Measurements from ENCODE around the gene CAMK2G.

The CAMK2G gene

DNA sequence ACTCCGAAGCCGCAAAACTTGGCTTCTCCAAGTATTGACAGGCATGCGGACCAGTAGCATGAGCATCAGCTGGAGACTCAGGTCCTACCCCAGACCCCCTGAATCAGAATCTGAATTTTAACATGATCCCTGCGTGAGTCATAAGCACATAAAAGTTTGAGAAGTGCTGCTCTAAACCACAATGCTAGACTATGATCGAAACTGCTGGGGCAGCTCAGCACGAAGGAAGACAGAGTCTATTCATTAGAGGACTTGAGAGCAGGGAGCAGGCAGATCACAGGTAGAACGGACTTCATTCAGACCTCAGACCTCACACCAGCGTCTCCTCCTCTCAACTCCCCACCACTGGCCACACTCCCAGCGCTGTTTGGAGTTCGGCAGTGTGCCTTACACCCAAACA, 16.9 kb downstream of the CAMK2G start:
- TF ChIP-seq ESRRG (CRISPR knock-in tag; IDR thresholded peaks at IDR 0.05) (no peak), TCF4 (CRISPR knock-in tag; IDR thresholded peaks at IDR 0.05; ENCODE audit: borderline replicate concordance) (no peak), RARB (CRISPR knock-in tag; IDR thresholded peaks at IDR 0.05) (no peak), ZC3H10 (CRISPR knock-in tag; IDR thresholded peaks at IDR 0.05) (no peak), ARNTL (CRISPR knock-in tag; IDR thresholded peaks at IDR 0.05; ENCODE audit: borderline replicate concordance, low read depth) (no peak), ZNF565 (CRISPR knock-in tag; conservative IDR thresholded peaks at IDR 0.05; ENCODE audit: low read depth) (no peak), CSDC2 (CRISPR knock-in tag; IDR thresholded peaks at IDR 0.05) (no peak), PPARA (CRISPR knock-in tag; IDR thresholded peaks at IDR 0.05; ENCODE audit: borderline replicate concordance) (no peak), ZNF8 (CRISPR knock-in tag; IDR thresholded peaks at IDR 0.05) (no peak), TOX (CRISPR knock-in tag; IDR thresholded peaks at IDR 0.05; ENCODE audit: borderline replicate concordance) (no peak), ISL1 (CRISPR knock-in tag; IDR thresholded peaks at IDR 0.05) (no peak), BACH2 (CRISPR knock-in tag; IDR thresholded peaks at IDR 0.05; ENCODE audit: borderline replicate concordance) (no peak)
- TF ChIP-seq, protein P1, sequence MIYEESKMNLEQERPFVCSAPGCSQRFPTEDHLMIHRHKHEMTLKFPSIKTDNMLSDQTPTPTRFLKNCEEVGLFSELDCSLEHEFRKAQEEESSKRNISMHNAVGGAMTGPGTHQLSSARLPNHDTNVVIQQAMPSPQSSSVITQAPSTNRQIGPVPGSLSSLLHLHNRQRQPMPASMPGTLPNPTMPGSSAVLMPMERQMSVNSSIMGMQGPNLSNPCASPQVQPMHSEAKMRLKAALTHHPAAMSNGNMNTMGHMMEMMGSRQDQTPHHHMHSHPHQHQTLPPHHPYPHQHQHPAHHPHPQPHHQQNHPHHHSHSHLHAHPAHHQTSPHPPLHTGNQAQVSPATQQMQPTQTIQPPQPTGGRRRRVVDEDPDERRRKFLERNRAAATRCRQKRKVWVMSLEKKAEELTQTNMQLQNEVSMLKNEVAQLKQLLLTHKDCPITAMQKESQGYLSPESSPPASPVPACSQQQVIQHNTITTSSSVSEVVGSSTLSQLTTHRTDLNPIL (CRISPR knock-in tag; IDR thresholded peaks at IDR 0.05; ENCODE audit: low read depth): no peak
- TF ChIP-seq, protein P2, sequence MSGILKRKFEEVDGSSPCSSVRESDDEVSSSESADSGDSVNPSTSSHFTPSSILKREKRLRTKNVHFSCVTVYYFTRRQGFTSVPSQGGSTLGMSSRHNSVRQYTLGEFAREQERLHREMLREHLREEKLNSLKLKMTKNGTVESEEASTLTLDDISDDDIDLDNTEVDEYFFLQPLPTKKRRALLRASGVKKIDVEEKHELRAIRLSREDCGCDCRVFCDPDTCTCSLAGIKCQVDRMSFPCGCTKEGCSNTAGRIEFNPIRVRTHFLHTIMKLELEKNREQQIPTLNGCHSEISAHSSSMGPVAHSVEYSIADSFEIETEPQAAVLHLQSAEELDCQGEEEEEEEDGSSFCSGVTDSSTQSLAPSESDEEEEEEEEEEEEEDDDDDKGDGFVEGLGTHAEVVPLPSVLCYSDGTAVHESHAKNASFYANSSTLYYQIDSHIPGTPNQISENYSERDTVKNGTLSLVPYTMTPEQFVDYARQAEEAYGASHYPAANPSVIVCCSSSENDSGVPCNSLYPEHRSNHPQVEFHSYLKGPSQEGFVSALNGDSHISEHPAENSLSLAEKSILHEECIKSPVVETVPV (CRISPR knock-in tag; IDR thresholded peaks at IDR 0.05): no peak
- ATAC-seq: peak; percentile 62

DNA sequence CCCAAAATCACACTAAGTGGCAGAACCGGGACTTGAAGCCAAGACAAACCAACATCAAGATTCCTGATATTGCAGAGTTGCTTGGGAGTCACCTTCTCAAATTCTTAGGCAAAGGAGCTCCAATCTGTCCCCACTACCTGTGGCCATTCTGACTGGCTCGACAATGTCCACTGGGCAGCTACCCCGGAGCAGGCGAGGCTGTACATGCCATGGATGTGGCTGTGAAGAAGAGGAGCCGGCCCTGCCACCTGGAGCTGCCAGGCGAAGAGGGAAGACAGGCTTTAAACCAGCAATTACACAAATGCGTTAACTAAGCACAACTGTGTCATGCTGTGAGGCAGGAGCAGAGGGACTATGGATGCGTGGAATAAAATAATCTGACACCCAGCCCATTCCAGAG, 18.1 kb downstream of the CAMK2G start:
- TF ChIP-seq ZNF565 (CRISPR knock-in tag; conservative IDR thresholded peaks at IDR 0.05; ENCODE audit: low read depth) (no peak), CSDC2 (CRISPR knock-in tag; IDR thresholded peaks at IDR 0.05) (no peak), GLIS3 (CRISPR knock-in tag; IDR thresholded peaks at IDR 0.05) (no peak), OSR1 (CRISPR knock-in tag; IDR thresholded peaks at IDR 0.05) (no peak), ZNF8 (CRISPR knock-in tag; IDR thresholded peaks at IDR 0.05) (no peak), TOX (CRISPR knock-in tag; IDR thresholded peaks at IDR 0.05; ENCODE audit: borderline replicate concordance) (no peak), ZFP30 (CRISPR knock-in tag; IDR thresholded peaks at IDR 0.05) (no peak), ISL1 (CRISPR knock-in tag; IDR thresholded peaks at IDR 0.05) (no peak), ZNF70 (CRISPR knock-in tag; IDR thresholded peaks at IDR 0.05) (no peak), BACH2 (CRISPR knock-in tag; IDR thresholded peaks at IDR 0.05; ENCODE audit: borderline replicate concordance) (no peak), ZFP3 (CRISPR knock-in tag; IDR thresholded peaks at IDR 0.05) (no peak), ARNTL (CRISPR knock-in tag; IDR thresholded peaks at IDR 0.05; ENCODE audit: borderline replicate concordance, low read depth) (no peak), ESRRG (CRISPR knock-in tag; IDR thresholded peaks at IDR 0.05) (no peak), TCF4 (CRISPR knock-in tag; IDR thresholded peaks at IDR 0.05; ENCODE audit: borderline replicate concordance) (no peak)
- TF ChIP-seq, protein P1 (CRISPR knock-in tag; IDR thresholded peaks at IDR 0.05; ENCODE audit: low read depth): no peak
- TF ChIP-seq, protein P3, sequence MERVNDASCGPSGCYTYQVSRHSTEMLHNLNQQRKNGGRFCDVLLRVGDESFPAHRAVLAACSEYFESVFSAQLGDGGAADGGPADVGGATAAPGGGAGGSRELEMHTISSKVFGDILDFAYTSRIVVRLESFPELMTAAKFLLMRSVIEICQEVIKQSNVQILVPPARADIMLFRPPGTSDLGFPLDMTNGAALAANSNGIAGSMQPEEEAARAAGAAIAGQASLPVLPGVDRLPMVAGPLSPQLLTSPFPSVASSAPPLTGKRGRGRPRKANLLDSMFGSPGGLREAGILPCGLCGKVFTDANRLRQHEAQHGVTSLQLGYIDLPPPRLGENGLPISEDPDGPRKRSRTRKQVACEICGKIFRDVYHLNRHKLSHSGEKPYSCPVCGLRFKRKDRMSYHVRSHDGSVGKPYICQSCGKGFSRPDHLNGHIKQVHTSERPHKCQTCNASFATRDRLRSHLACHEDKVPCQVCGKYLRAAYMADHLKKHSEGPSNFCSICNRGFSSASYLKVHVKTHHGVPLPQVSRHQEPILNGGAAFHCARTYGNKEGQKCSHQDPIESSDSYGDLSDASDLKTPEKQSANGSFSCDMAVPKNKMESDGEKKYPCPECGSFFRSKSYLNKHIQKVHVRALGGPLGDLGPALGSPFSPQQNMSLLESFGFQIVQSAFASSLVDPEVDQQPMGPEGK (CRISPR knock-in tag; IDR thresholded peaks at IDR 0.05; ENCODE audit: borderline replicate concordance): no peak
- TF ChIP-seq, protein P4, sequence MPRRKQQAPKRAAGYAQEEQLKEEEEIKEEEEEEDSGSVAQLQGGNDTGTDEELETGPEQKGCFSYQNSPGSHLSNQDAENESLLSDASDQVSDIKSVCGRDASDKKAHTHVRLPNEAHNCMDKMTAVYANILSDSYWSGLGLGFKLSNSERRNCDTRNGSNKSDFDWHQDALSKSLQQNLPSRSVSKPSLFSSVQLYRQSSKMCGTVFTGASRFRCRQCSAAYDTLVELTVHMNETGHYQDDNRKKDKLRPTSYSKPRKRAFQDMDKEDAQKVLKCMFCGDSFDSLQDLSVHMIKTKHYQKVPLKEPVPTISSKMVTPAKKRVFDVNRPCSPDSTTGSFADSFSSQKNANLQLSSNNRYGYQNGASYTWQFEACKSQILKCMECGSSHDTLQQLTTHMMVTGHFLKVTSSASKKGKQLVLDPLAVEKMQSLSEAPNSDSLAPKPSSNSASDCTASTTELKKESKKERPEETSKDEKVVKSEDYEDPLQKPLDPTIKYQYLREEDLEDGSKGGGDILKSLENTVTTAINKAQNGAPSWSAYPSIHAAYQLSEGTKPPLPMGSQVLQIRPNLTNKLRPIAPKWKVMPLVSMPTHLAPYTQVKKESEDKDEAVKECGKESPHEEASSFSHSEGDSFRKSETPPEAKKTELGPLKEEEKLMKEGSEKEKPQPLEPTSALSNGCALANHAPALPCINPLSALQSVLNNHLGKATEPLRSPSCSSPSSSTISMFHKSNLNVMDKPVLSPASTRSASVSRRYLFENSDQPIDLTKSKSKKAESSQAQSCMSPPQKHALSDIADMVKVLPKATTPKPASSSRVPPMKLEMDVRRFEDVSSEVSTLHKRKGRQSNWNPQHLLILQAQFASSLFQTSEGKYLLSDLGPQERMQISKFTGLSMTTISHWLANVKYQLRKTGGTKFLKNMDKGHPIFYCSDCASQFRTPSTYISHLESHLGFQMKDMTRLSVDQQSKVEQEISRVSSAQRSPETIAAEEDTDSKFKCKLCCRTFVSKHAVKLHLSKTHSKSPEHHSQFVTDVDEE (CRISPR knock-in tag; IDR thresholded peaks at IDR 0.05): no peak
- ATAC-seq: no peak

DNA sequence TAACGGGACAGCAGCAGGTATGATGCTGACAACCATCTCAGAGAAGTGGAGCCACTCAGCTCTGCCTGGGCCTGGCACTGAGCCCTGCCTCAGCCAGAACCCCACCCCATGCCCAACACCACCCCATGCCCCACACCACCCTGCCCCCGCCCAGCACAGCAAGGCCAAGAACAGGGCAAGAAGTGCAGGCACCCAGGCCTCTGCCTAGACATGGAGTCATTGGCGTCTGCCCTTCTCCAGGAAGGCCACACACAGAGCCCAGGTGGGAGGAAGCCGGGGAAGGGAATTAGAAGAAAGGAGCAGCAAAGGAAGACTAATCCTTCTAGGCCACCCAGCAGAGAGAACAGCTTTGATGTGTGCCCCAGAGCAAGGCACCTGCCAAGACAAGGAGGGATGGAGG, 18.9 kb downstream of the CAMK2G start:
- ATAC-seq: no peak
- TF ChIP-seq CSDC2 (CRISPR knock-in tag; IDR thresholded peaks at IDR 0.05) (no peak), PPARA (CRISPR knock-in tag; IDR thresholded peaks at IDR 0.05; ENCODE audit: borderline replicate concordance) (no peak), ZFP3 (CRISPR knock-in tag; IDR thresholded peaks at IDR 0.05) (no peak), ZNF565 (CRISPR knock-in tag; conservative IDR thresholded peaks at IDR 0.05; ENCODE audit: low read depth) (no peak), TCF4 (CRISPR knock-in tag; IDR thresholded peaks at IDR 0.05; ENCODE audit: borderline replicate concordance) (no peak), TOX (CRISPR knock-in tag; IDR thresholded peaks at IDR 0.05; ENCODE audit: borderline replicate concordance) (no peak), ISL1 (CRISPR knock-in tag; IDR thresholded peaks at IDR 0.05) (no peak), ZFP30 (CRISPR knock-in tag; IDR thresholded peaks at IDR 0.05) (no peak)
- TF ChIP-seq, protein P4 (CRISPR knock-in tag; IDR thresholded peaks at IDR 0.05): no peak
- TF ChIP-seq, protein P5, sequence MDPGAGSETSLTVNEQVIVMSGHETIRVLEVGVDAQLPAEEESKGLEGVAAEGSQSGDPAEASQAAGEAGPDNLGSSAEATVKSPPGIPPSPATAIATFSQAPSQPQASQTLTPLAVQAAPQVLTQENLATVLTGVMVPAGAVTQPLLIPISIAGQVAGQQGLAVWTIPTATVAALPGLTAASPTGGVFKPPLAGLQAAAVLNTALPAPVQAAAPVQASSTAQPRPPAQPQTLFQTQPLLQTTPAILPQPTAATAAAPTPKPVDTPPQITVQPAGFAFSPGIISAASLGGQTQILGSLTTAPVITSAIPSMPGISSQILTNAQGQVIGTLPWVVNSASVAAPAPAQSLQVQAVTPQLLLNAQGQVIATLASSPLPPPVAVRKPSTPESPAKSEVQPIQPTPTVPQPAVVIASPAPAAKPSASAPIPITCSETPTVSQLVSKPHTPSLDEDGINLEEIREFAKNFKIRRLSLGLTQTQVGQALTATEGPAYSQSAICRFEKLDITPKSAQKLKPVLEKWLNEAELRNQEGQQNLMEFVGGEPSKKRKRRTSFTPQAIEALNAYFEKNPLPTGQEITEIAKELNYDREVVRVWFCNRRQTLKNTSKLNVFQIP (CRISPR knock-in tag; IDR thresholded peaks at IDR 0.05; ENCODE audit: borderline replicate concordance, low read depth): no peak
